HG03060 (cell line): ENCODE data around the gene PURA.

Experiments used
- ATAC-seq: cut with Tn5 transposase; IDR thresholded peaks from one replicate; pipeline ENCODE4 v1.9.1; 2021; ENCODE audit warnings: low read depth, moderate number of reproducible peaks; ENCODE audit not compliant: unreplicated experiment

PURA gene

DNA sequence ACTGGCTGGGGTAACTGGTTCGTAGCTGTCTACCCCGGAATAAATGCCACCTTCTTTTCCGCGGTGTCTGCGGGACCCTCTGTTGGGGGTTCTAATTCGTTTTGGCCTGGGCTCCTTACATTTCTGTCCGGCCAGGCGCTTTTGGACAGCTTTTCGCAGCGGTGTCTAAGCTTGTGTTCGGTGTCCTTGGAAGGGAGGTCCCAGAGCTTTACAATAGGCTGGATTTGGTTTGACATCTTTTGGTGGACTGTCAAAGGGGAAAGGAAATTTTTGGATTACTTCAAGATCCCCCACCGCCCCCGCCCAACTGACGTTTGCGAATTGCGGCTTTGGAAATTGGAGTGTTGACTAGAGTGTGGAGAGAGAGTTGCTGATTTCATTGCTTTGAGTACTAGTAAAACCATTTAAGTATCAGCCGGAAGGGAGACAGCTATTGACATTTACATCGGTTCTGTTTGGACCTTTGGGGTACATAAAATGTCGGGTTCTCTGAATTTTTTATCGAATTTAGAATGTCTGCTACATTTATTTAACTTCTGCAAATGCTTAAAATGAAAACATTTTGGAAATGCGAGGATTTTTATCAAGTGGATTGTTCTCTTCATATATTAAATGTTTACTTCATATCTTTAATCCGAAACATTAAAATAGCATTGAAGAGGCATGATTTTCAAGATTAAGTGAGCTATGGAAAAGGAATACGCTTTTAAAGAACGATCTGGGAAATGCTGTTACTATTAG lies 4.7 kb upstream of the PURA start:
- ATAC-seq: no peak

DNA sequence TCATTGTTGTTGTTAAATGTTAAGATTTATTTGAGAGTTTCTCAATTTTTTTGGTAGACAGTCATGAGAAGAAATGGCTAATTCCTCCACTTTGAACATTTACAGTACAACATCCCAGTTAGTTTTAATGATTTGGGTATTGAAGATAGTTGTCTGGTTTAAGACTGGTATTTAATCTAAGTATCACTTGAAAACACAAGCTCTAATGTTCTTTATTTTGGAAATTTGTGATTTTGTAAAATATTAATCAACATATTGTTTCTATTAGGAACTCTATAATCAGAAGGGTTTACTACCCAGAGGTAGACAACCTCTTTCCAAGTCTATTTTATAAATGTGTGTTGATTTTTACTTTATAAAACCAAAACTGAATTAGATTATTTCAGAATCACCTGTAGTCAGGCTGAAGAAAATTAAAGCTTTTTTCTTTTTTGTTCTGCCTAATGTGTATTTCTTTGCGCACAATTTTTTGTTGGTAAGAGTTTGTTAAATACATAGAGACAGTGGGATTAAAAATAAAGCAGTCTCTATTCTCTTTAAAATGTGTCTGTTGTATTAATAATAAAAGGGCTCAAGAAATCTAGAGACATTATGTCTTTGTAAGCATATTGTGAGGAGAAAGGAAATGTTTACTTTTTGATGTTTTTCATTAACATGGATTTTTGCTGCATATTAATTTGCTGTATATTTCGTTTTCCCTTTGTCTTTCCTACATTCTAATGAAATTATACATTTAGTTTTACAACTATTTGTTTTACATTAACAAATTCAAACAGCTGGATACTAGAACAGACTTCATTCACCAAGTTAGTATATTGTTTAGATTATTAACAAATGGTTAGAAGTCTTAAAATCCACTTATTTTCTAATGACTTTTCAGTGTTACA lies 3.9 kb upstream of the PURA start:
- ATAC-seq: no peak

DNA sequence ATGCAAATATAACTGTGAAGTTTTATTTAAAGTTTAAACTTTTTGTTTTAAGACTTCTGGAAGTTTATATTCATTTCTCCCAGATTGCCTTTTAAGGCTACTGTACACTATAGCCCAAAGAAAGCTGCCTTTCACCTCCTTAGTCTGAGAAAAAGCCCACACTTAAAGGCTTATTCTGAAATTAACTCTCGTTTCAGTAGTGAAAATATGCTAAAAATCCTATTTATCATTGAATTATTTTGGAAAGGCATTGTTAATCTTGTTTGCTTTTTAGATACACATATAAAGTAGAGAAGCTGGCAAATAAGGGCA lies 3.3 kb upstream of the PURA start:
- ATAC-seq: no peak

DNA sequence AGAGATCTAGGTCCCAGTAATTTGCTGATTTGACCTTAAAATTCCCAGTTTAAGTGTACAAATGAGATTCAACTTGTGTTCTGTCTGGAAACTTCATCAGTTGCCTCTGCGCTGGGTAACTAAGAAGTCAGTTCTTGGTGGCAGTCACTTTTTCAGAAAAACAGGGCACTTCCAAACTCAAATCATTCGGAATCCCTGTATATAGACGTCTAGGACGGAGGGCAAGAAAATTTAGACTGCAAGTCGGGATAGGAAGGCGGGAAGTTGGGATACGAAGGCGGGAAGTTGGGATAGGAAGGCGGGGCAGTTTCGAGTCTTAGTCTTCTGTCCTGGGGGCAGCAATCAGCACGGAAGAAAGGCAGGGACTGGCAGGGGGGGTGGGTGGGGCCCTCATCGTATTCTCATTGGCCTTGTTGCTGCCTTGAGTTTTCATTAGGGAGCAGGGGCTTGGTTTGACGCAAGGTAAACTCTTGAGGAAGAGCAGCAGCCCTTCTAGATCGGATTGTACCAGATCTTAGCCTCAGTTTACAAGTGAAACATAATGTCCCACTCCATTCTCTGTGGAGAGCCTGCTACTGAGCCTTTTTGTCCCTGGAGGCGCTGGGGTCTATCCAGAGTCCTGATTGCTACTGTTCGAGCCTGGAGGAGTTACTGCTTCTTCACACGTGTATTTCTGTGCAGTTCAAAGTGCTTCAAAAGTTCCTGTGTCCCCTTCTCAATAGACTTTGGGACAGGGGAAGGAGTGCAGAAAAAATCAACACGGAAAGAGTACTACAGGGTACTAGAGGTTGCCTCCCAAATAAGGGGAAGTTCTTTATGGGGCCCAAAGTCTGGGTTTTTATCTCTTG lies 2.7 kb upstream of the PURA start:
- no peak for ATAC-seq

DNA sequence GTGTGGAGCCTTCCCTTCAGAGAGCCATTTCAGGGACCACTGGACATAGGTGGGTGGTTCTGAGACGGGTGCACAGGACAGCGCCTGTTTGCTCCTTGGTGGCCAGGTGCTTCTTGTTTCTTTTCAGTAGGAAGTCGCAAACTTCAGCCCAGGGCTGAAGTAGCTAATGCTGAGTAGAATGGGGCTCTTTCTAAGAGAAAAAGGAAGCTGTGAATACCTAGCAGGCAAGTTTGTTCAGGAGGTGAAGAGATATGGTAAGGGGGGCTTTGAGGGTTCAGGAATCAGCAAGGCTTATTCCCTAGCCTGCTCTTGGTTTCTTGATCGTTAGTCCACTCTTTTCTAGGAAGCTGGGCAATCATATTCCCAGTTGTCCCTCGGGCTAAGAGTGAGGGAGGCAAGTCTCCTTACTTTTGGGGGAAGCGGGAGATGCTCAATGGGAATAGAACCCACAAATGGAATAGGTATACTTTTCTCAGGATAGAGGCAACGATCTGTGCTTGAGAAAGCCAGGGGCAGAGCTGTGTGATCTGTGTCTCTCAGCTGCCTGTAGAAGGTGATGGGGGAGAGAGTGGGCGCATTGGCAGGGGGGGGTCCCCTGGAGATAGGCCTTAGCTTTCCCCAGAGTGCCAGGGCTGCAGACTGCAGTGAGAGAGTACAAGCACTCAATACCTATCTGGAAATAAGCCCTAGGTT lies 1.9 kb upstream of the PURA start:
- no peak for ATAC-seq

DNA sequence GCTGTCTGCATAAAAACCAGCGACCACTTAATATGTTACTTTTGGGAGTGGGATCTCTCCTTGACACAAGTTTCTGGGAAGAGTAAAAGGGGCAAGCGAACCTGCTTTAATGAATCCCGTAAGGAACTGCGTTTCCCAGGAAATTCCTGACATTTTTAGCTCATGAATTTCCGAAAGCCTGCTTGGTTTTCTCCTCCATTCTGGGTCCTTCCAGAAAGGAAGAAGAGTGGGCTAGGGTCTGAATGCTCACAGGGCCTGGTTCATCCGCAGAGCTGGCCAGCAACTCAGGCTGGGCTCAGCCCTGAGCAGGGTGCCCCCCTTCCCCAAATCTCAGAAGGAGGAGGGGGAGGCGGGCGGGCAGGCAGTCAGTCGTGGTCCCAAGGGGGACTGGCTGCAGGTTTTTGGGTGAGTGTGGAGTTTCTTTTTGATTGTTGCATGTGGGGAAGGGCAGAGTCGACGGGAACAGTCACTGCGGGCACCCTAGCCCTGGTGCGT lies 1.2 kb upstream of the PURA start:
- ATAC-seq: no peak

DNA sequence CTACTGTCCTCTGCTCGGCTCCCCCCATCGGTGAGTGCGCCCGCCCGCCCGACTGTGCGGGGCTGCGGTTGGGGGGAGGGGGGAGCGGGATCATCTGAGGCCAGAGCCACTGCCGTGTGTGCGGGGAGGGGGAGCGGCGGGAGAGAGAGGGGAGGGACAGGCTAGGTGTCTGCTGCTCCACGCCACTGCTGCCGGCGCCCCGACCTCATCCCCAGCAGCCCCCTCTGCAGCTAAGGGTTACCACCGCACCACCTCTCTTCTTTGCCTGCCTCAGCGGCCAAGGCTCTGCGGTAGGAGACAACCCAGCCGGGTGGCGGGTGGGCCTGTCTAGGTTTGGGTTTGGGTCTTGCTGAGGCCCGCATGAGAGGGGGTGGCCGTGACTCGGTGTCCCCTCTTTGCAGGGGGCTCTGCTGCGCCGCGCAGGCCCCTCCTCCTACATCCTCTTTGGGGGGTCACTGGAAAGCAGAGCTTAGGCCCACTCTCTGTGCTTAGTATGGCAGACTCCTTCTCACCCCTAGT lies 670 bp upstream of the PURA start:
- peak; percentile 8 for ATAC-seq

DNA sequence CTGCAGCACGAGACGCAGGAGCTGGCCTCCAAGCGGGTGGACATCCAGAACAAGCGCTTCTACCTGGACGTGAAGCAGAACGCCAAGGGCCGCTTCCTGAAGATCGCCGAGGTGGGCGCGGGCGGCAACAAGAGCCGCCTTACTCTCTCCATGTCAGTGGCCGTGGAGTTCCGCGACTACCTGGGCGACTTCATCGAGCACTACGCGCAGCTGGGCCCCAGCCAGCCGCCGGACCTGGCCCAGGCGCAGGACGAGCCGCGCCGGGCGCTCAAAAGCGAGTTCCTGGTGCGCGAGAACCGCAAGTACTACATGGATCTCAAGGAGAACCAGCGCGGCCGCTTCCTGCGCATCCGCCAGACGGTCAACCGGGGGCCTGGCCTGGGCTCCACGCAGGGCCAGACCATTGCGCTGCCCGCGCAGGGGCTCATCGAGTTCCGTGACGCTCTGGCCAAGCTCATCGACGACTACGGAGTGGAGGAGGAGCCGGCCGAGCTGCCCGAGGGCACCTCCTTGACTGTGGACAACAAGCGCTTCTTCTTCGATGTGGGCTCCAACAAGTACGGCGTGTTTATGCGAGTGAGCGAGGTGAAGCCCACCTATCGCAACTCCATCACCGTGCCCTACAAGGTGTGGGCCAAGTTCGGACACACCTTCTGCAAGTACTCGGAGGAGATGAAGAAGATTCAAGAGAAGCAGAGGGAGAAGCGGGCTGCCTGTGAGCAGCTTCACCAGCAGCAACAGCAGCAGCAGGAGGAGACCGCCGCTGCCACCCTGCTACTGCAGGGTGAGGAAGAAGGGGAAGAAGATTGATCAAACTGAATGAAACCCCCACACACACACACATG lies 654 bp downstream of the PURA start:
- no peak for ATAC-seq

DNA sequence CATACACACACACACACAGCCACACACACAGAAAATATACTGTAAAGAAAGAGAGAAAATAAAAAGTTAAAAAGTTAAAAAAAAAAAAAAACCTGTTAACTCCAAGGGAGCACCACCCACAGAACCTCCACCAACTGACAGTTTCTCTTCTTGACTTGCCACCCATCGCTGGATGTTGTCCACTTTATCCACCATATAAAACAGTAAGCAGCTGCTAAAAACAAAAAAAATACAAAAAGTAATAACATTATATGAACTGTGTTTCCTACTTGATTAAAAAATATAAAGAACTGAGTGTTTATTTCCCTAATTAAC lies 1.2 kb downstream of the PURA start:
- no peak for ATAC-seq

DNA sequence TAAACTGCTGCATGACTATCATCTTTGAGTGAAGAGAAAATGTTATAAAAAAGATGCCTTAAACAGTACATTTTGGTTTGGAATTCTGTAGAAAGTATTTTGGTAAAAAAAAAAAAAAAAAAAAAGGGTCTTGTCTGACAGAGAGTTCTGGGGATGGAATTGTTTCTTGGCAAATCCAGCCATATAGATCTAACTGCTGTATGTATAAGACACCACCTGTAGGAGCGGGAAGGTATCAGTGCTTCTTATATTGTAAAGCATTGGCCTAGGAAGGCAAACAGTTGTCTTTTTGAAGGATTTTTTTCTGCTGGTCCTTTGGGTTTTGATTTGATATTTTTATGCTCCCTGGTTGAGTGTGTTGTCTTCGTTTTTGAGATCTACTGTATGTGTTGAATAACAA lies 2.8 kb downstream of the PURA start:
- ATAC-seq: no peak

DNA sequence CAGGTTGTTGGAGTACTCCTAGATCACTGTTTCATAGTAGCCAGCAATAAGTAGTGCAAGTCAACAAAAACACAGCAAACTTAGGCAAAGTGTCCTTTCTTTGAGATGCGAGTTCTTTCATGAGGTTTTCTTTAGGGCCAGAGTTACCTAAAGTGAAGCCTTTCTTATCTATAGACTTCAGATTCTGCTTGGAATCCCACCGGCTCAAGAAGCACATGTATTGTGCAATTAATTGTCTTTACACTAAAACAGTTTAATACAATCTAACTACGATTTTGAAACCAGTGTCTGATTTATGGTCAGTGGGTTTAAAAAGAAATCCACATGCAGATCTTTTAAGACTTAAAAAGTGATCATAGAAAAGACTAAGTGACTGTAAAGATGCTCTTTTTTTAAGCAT lies 3.6 kb downstream of the PURA start:
- ATAC-seq: no peak

DNA sequence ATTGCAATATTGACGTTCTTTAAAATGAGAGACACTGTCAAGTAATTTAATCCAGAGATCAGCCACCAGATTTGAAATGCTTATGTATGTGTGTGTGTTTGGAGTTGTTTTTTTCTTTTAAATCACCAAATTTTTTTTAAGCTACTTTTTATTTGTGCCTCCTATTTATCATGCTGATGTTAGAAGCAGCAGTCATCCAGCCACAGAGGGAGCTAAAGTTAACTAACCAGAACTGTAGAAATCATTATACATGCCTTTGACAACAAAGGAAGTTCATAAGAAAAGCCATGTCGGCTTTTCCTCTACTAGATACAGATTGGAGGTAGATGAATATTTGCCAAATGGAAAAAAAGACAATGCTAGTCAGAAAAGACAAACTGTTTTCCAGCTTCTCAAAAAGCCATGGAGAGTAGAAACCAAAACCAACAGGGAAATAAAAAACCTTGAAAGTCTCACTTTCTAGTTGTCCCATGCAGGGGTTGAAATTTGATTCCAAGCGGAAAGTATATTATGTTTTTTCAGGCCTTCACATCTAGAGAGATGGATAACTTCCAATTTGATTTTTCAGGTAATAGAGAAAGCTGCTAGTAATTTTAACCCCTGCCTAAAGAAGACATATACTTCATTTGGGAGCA lies 4.5 kb downstream of the PURA start:
- no peak for ATAC-seq

DNA sequence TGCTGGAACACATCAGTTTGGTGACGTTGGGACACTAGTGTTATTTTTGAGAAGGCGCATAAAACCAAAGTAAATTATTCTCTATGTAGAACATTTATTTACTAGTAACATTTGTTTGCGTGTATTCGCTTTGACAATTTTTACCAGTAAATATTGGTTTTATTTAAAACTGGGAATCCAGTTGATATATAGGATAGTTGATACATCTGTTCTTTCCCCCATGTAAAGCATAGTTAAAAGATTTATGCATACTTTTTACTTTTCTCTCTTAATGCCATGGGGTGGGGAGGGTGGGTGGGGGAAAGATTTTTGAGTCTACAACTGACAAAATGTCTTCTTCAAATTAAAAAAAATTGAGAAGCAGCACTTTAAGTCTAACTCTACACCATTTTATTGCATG lies 11.7 kb downstream of the PURA start, which contains the start of gene IGIP:
Gene IGIP, plus strand, starts transcription at position 301 of the 400 bp plus-strand sequence. CDS start 2,540 bp downstream, outside the sequence.
- ATAC-seq: no peak

DNA sequence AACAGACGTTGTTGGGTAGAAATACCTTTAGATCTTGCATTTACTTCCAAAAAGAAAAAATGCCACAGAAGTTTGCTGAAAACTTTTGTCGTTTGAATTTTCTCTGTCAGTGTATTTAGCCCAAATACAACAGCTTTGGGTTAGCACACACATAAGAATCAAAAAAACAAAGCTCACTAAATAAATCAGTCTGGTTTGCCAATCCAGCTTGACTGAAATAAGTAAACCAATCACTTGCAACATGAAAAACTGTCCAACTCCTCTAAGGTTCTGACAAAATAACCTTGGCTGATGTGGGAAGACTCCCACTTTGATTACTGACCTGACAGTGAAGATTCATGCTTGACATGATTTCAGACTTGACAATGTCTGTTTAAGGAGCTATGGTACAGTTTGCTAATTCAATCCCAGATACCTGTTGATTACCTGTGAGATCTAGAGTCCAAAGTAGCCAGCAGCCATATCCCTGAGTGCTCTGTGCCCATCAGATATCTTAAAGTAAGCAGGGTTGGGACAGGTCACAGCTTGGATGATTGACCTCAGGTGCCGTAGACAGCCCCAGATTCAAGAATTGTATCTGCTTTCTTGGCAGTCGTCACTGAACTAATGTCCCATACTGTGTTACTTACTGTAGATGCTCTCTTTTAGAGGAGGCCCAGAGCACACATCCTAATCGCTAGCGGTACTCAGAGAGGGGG lies 12.6 kb downstream of the PURA start:
- no peak for ATAC-seq

DNA sequence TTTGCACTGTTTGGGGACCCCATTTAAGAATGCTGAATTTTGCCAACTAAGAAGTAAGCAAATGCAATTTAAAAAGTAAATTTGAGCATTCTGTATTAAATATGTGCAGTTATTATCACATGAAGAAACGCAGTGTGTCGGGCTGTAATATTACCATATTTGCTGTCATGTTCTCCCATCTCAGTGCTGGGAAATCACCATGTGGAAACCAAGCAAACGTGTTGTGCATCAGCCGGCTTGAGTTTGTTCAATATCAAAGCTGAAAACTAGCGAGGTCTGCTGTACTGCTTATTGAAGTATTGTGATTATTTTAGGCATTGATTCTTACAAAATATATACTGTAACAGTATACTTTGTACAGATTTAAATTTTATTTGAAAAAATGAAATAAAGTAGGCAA lies 14.5 kb downstream of the PURA start:
- ATAC-seq: no peak

DNA sequence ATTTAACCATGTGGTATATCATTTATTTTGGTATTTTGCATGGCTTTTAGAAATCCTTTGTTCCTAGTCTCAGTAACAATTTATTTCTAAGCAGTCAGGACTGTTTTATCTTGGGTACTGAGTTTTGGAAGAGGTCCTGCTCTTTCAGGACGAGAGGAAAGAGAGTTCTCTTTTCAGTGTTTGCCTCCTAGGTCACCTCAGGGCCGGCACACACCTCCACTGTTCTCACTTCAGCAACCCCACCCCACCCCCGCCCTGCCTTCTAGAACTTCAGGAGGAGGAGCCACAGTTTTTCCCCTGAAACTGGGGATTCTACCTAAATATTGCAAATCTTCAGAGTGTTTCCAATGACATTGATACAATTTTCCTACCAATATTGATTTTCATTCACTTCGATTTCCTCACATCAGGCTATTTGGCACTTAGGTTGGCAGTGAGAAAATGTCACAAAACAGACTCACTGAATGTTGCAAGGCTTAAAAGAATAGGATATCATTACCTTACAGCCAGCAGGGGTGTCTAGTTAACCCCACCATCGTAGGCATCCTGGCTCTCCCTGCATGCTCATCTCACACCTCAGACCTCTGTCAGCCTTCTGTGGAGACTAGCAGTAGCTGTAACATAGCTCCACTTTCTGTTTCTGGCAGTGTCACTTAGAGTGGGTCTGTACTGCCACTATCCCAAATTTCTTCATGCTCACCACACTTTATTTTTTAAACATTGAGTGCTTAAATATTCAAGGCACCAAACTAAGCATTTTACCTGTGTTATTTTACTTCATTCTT lies 17.2 kb downstream of the PURA start:
- ATAC-seq: no peak

DNA sequence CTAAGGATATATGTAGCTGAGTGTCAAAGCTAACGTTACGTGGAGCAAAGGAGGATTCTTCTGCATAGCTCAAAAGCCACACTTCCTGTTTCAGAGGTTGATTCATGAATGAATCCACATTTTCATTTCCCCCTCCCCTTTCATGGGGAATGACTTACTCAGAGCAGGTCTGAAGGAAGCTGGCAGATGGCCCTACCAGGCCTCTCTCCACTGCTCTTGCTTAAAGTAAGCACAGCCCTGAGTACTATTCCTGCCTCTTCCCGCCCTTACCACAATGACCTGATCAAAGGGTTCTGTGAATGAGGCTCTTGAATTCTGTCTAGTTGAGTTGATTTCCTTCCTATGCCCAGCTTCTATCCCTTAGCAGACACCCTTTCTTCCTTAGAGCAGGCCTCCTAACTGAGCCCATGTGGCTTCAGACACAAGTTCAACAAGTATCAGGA lies 18.1 kb downstream of the PURA start:
- no peak for ATAC-seq
